NT2/D1 (cell line): Measurements from ENCODE around the gene ENGASE.
A peak's percentile ranks its signal among the peaks of the same experiment; 100 is the strongest.

Experiments used
- DNase-seq: peaks from one replicate; pipeline ENCODE4 v3.0.0-alpha.2; 2011; ENCODE audit warnings: low read depth, low spot score
- H3K27me3 ChIP-seq: 2 replicates; pipeline ENCODE4 v1.6.0; 2011; ENCODE audit warnings: mild to moderate bottlenecking; ENCODE audit not compliant: insufficient read length, insufficient read depth
- H3K36me3 ChIP-seq: 2 replicates; pipeline ENCODE4 v1.6.1; 2011; ENCODE audit warnings: mild to moderate bottlenecking, low read length, mixed read lengths; ENCODE audit not compliant: insufficient read depth, insufficient read length
- H3K4me1 ChIP-seq: 2 replicates; pipeline ENCODE4 v1.5.1; 2011; ENCODE audit not compliant: insufficient read depth, insufficient read length
- H3K4me3 ChIP-seq: 2 replicates; pipeline ENCODE4 v1.5.1; 2011; ENCODE audit warnings: low read depth; ENCODE audit not compliant: insufficient read length
- H3K9ac ChIP-seq: 2 replicates; pipeline ENCODE4 v1.6.0; 2011; ENCODE audit warnings: low read depth; ENCODE audit not compliant: insufficient read length
- H3K9me3 ChIP-seq: 2 replicates; pipeline ENCODE4 v1.5.1; 2011; ENCODE audit warnings: mild to moderate bottlenecking, low read length; ENCODE audit not compliant: insufficient read depth
- SUZ12 ChIP-seq: IDR thresholded peaks from 2 replicates; pipeline ENCODE4 v1.6.1; 2011; ENCODE audit not compliant: insufficient read length, insufficient read depth; ENCODE audit errors: extremely low read depth
- YY1 ChIP-seq: IDR thresholded peaks from 2 replicates; pipeline ENCODE4 v1.6.1; 2011; ENCODE audit not compliant: insufficient read length, insufficient read depth
- ZNF274 ChIP-seq: IDR thresholded peaks from 2 replicates; pipeline ENCODE4 v1.6.1; 2011; ENCODE audit warnings: mild to moderate bottlenecking, low read depth, low read length

ENGASE gene

GRCh38 chr17:79098282-79098867 is 23.8 kb downstream of the ENGASE start:
- H3K36me3 ChIP-seq, result no peaks in the 10 kb centered on the region
- H3K4me3 ChIP-seq, result no peak overlapping the region
- peaks cover 23% of the 10 kb centered on the region for H3K4me1 ChIP-seq
- H3K9ac ChIP-seq, result no peak overlapping the region
- H3K27me3 ChIP-seq, result no peaks in the 10 kb centered on the region
- no peak for TF ChIP-seq SUZ12
- no peak for TF ChIP-seq ZNF274
- no peak for TF ChIP-seq YY1
- H3K9me3 ChIP-seq, result no peaks in the 10 kb centered on the region
- DNase-seq, result no peak

GRCh38 chr17:79100405-79100804 is 25.8 kb downstream of the ENGASE start:
- H3K4me1 ChIP-seq, result peaks cover 19% of the 10 kb centered on the region
- TF ChIP-seq SUZ12 (no peak), YY1 (no peak), ZNF274 (no peak)
- H3K27me3 ChIP-seq, result no peaks in the 10 kb centered on the region

GRCh38 chr17:79101111-79101673 is 26.6 kb downstream of the ENGASE start:
- H3K27me3 ChIP-seq, result no peaks in the 10 kb centered on the region
- TF ChIP-seq YY1, result no peak
- TF ChIP-seq SUZ12, result no peak
- no peak for TF ChIP-seq ZNF274
- DNase-seq, result no peak
- peaks cover 19% of the 10 kb centered on the region for H3K4me1 ChIP-seq
- H3K4me3 ChIP-seq, result no peak overlapping the region
- peak overlapping the region; percentile 9 for H3K9ac ChIP-seq
- no peaks in the 10 kb centered on the region for H3K9me3 ChIP-seq
- no peaks in the 10 kb centered on the region for H3K36me3 ChIP-seq

More at GRCh38 chr17:79100405-79100804, 25.8 kb downstream of the ENGASE start:
- Histone ChIP-seq H3K4me3 (no peak overlapping the region), H3K36me3 (no peaks in the 10 kb centered on the region), H3K9me3 (no peaks in the 10 kb centered on the region), H3K9ac (peak overlapping the region; percentile 38)
- DNase-seq, result no peak

GRCh38 chr17:79102214-79102613 is 27.6 kb downstream of the ENGASE start:
- no peak overlapping the region for H3K9ac ChIP-seq
- DNase-seq, result no peak
- no peaks in the 10 kb centered on the region for H3K27me3 ChIP-seq
- H3K9me3 ChIP-seq, result no peaks in the 10 kb centered on the region
- TF ChIP-seq YY1 (no peak), ZNF274 (no peak), SUZ12 (no peak)
- H3K4me3 ChIP-seq, result no peak overlapping the region
- peaks cover 19% of the 10 kb centered on the region for H3K4me1 ChIP-seq
- H3K36me3 ChIP-seq, result no peaks in the 10 kb centered on the region

GRCh38 chr17:79104898-79105600 is 30.4 kb downstream of the ENGASE start:
- H3K9me3 ChIP-seq, result no peaks in the 10 kb centered on the region
- H3K9ac ChIP-seq, result peak overlapping the region; percentile 4
- DNase-seq, result no peak
- peaks cover 23% of the 10 kb centered on the region for H3K4me1 ChIP-seq
- no peak overlapping the region for H3K4me3 ChIP-seq
- H3K27me3 ChIP-seq, result no peaks in the 10 kb centered on the region
- H3K36me3 ChIP-seq, result no peaks in the 10 kb centered on the region
- no peak for TF ChIP-seq SUZ12
- TF ChIP-seq ZNF274, result no peak
- no peak for TF ChIP-seq YY1

GRCh38 chr17:79105937-79106336 is 31.3 kb downstream of the ENGASE start:
- TF ChIP-seq YY1 (no peak), SUZ12 (no peak), ZNF274 (no peak)
- peaks cover 16% of the 10 kb centered on the region for H3K4me1 ChIP-seq
- no peak overlapping the region for H3K9ac ChIP-seq
- no peaks in the 10 kb centered on the region for H3K27me3 ChIP-seq
- no peaks in the 10 kb centered on the region for H3K9me3 ChIP-seq
- DNase-seq, result no peak
- H3K4me3 ChIP-seq, result no peak overlapping the region
- H3K36me3 ChIP-seq, result no peaks in the 10 kb centered on the region

- H3K27me3 ChIP-seq, result no peaks in the 10 kb centered on the region
- no peak for TF ChIP-seq ZNF274
- no peak for TF ChIP-seq SUZ12
- H3K4me3 ChIP-seq, result no peak overlapping the region
- H3K9ac ChIP-seq, result no peak overlapping the region
- no peak for DNase-seq
- H3K4me1 ChIP-seq, result peaks cover 11% of the 10 kb centered on the region
- H3K36me3 ChIP-seq, result no peaks in the 10 kb centered on the region
- H3K9me3 ChIP-seq, result no peaks in the 10 kb centered on the region
Measured at GRCh38 chr17:79106958-79107357, 32.3 kb downstream of the ENGASE start.
